PC-3 (cell line): ENCODE data around the gene SAFB. TPM values are rescaled to one million over a fixed set of nuclear protein-coding genes. Genes with fewer than 3 reads are reported as not detected.

Source experiments
- ATAC-seq: fragments of 200-7000 bp; cut with Tn5 transposase; 2 replicates; pipeline ENCODE4 v1.9.1; 2020; ENCODE audit warnings: mild to moderate bottlenecking, moderate library complexity
- BruUV-seq: library from RNA; stranded (reverse); fragments of 400-500 nt; replicated peaks from 2 replicates; lab custom pipeline; 2021; lab: Mats Ljungman, UMichigan
- CTCF ChIA-PET: fragments of 300-600 bp; sonication (Branson Sonifier 250); formaldehyde crosslinking; loops from one replicate; lab custom pipeline; 2022; ENCODE audit warnings: antibody characterized with exemption; lab: Charles Lee
- POLR2A ChIA-PET: fragments of 300-600 bp; sonication (Branson Sonifier 250); formaldehyde crosslinking; loops from one replicate; lab custom pipeline; 2022; ENCODE audit warnings: antibody characterized with exemption; ENCODE audit not compliant: unreplicated experiment; lab: Charles Lee
- DNase-seq: peaks from one replicate; pipeline ENCODE4 v3.0.0-alpha.2; 2015
- H2AFZ ChIP-seq: fragments of 300-600 bp; sonication (generic); 2 replicates; pipeline ENCODE4 v1.6.0; 2016; ENCODE audit warnings: antibody characterized with exemption, low read length
- H3F3A ChIP-seq: fragments of 300-600 bp; sonication (generic); one replicate; pipeline ENCODE4 v1.6.0; 2017; ENCODE audit warnings: antibody characterized with exemption, low read length, control low read depth, mild to moderate bottlenecking; ENCODE audit not compliant: unreplicated experiment
- H3K27ac ChIP-seq: fragments of 300-600 bp; sonication (generic); 2 replicates; pipeline ENCODE4 v1.5.1; 2016; ENCODE audit warnings: mild to moderate bottlenecking, low read length
- H3K27me3 ChIP-seq: fragments of 300-600 bp; sonication (generic); 2 replicates; pipeline ENCODE4 v1.6.1; 2016; ENCODE audit warnings: low read length, mixed read lengths
- H3K36me3 ChIP-seq: fragments of 300-600 bp; sonication (generic); 2 replicates; pipeline ENCODE4 v1.6.1; 2016; ENCODE audit warnings: low read depth, mixed run types, low read length, mixed read lengths
- H3K4me1 ChIP-seq: fragments of 300-600 bp; sonication (generic); 2 replicates; pipeline ENCODE4 v1.5.1; 2016; ENCODE audit warnings: low read length; ENCODE audit not compliant: insufficient read depth
- H3K4me2 ChIP-seq: fragments of 300-600 bp; sonication (generic); 2 replicates; pipeline ENCODE4 v1.6.0; 2016; ENCODE audit warnings: low read length
- H3K4me3 ChIP-seq: fragments of 300-600 bp; sonication (generic); 2 replicates; pipeline ENCODE4 v1.5.1; 2016; ENCODE audit warnings: mild to moderate bottlenecking, low read length, mixed read lengths
- H3K79me2 ChIP-seq: fragments of 300-600 bp; sonication (generic); 2 replicates; pipeline ENCODE4 v1.6.1; 2017; ENCODE audit warnings: low read length, mixed read lengths
- H3K9ac ChIP-seq: fragments of 300-600 bp; sonication (generic); 2 replicates; pipeline ENCODE4 v1.6.0; 2016; ENCODE audit warnings: mild to moderate bottlenecking, low read length
- H3K9me2 ChIP-seq: fragments of 300-600 bp; sonication (generic); replicated peaks from 2 replicates; pipeline ENCODE4 v1.6.1; 2016; ENCODE audit warnings: mixed run types, low read length, mixed read lengths
- H3K9me3 ChIP-seq: fragments of 300-600 bp; sonication (generic); 2 replicates; pipeline ENCODE4 v1.6.1; 2016; ENCODE audit warnings: low read length, mixed read lengths
- H4K20me1 ChIP-seq: fragments of 300-600 bp; sonication (generic); 2 replicates; pipeline ENCODE4 v1.6.1; 2016; ENCODE audit warnings: low read length, mixed read lengths
- EZH2 ChIP-seq: fragments of 300-600 bp; sonication (generic); IDR thresholded peaks from one replicate; pipeline ENCODE4 v1.6.1; 2017; ENCODE audit warnings: antibody characterized with exemption, mild to moderate bottlenecking, low read length; ENCODE audit not compliant: unreplicated experiment
- EZH2phosphoT487 ChIP-seq: fragments of 300-600 bp; sonication (generic); IDR thresholded peaks from 2 replicates; pipeline ENCODE4 v1.6.1; 2018; ENCODE audit warnings: mild to moderate bottlenecking, antibody characterized with exemption, low read length, borderline replicate concordance
- intact Hi-C: fragments of 100-400 bp; cut with micrococcal nuclease; formaldehyde crosslinking; loops from 2 replicates; pipeline ENCODE4 v1.9.0; 2023
- total RNA-seq: library from RNA; depleted of rRNA; stranded (reverse); fragments of >200 nt; gene quantifications from 2 replicates; pipeline ENCODE4 v1.2.3, GENCODE V29; 2014
- TF ChIP-seq, protein P1 (sequence below): fragments of 300-600 bp; sonication (generic); conservative IDR thresholded peaks from 2 replicates; pipeline ENCODE4 v1.5.1; 2017; ENCODE audit warnings: antibody characterized with exemption, low read depth, mild to moderate bottlenecking, low read length

The SAFB gene
- total RNA-seq, 1 experiment from 2014 or later = 94.9 TPM

DNA sequence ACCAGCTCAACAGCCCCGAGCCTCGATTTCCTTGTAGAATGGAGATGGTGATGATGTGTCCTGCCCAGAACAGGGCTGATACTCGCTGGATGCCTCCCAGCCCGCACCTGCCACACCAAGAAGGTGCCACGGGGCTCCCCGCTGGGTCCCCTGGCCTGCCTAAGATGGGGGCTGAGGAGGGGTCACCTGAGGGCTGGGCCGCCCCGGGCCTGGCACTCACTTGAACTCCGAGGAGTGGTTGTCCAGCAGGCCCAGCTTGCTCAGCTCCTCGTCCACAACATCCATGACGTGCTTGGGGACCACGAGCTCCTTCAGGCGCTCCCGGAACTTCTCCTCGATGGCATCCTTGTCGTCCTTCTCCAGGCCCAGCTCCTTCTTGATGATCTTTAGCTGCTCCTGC is 82.7 kb downstream of the SAFB start:
- H3K4me1 ChIP-seq = 0 out of 2 replicates have a peak, but pooled peaks cover 6% of the 10 kb centered on the region
- TF ChIP-seq EZH2phosphoT487 = no peak
- TF ChIP-seq EZH2 = no peak
- TF ChIP-seq, protein P1, sequence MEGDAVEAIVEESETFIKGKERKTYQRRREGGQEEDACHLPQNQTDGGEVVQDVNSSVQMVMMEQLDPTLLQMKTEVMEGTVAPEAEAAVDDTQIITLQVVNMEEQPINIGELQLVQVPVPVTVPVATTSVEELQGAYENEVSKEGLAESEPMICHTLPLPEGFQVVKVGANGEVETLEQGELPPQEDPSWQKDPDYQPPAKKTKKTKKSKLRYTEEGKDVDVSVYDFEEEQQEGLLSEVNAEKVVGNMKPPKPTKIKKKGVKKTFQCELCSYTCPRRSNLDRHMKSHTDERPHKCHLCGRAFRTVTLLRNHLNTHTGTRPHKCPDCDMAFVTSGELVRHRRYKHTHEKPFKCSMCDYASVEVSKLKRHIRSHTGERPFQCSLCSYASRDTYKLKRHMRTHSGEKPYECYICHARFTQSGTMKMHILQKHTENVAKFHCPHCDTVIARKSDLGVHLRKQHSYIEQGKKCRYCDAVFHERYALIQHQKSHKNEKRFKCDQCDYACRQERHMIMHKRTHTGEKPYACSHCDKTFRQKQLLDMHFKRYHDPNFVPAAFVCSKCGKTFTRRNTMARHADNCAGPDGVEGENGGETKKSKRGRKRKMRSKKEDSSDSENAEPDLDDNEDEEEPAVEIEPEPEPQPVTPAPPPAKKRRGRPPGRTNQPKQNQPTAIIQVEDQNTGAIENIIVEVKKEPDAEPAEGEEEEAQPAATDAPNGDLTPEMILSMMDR = no peak
- POLR2A ChIA-PET = no interaction called here
- no peak overlapping the region for H3K4me2 ChIP-seq
- H3F3A ChIP-seq = no peaks in the 10 kb centered on the region
- no peaks in the 10 kb centered on the region for H3K9me2 ChIP-seq
- DNase-seq (no peak), ATAC-seq (no peak)
- no peaks in the 10 kb centered on the region for H4K20me1 ChIP-seq
- intact Hi-C loops = no loop called here
- peaks cover 57% of the 10 kb centered on the region for H3K36me3 ChIP-seq
- no peak overlapping the region for H2AFZ ChIP-seq
- CTCF ChIA-PET = no interaction called here
- no peak overlapping the region for H3K9ac ChIP-seq
- no peaks in the 10 kb centered on the region for H3K79me2 ChIP-seq
- H3K27ac ChIP-seq = no peak overlapping the region
- no peaks in the 10 kb centered on the region for H3K9me3 ChIP-seq
- no peaks in the 10 kb centered on the region for H3K27me3 ChIP-seq
- H3K4me3 ChIP-seq = no peak overlapping the region
- BruUV-seq = no TSS peak

- no peak for TF ChIP-seq EZH2
- TF ChIP-seq EZH2phosphoT487 = no peak
- TF ChIP-seq, protein P1 = no peak
- intact Hi-C loops = no loop called here
- Histone ChIP-seq H3K27ac (no peak overlapping the region), H3F3A (no peaks in the 10 kb centered on the region), H3K4me1 (0 out of 2 replicates have a peak, but pooled peaks cover 6% of the 10 kb centered on the region), H3K4me3 (no peak overlapping the region), H3K27me3 (no peaks in the 10 kb centered on the region), H3K4me2 (no peak overlapping the region), H3K36me3 (peaks cover 63% of the 10 kb centered on the region), H4K20me1 (no peaks in the 10 kb centered on the region), H3K9me2 (no peaks in the 10 kb centered on the region), H3K9ac (no peak overlapping the region), H2AFZ (no peak overlapping the region), H3K9me3 (no peaks in the 10 kb centered on the region), H3K79me2 (no peaks in the 10 kb centered on the region)
- BruUV-seq = no TSS peak
- ChIA-PET POLR2A (no interaction called here), CTCF (no interaction called here)
- ATAC-seq (no peak), DNase-seq (no peak)
Observed at GRCh38 chr19:5706876-5707573, 84.1 kb downstream of the SAFB start.
